ENCODE measurements around the gene PACSIN3. TPM values are rescaled to one million over a fixed set of nuclear protein-coding genes. Genes with fewer than 3 reads are reported as not detected.
"Not testable (repeated sequence)": the region's sequence is repeated elsewhere in the genome, so short reads cannot be mapped to it uniquely, and the experiment has no call there.

Gene PACSIN3
- total RNA-seq, 4 donors from 2014 or later: 129 to 369 (median 205) TPM

DNA sequence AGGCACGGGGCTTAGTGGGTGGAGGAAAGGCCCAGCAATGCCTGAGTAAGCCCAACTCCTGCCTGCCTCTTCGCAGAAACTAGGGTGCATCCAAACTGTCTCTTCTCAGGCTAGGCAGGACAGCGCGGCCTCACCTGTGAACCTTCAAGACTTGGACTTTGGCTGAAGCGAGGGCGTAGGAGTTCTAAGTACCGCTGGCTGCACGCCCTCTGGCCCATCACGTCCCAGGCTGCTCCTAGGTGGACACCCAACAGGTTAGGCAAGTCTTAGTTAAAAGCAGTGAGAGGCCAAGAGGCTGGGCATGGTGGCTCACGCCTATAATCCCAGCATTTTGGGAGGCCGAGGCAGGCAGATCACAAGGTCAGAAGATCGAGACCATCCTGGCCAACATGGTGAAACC, 26.7 kb upstream of the PACSIN3 start:
- DNase-seq (no peak), ATAC-seq (no peak)
- peaks cover 14 to 23% of the 10 kb centered on the region in 2 donors for H3K4me1 ChIP-seq
- H3K27me3 ChIP-seq: no peaks in the 10 kb centered on the region
- no peaks in the 10 kb centered on the region for H3K36me3 ChIP-seq
- intact Hi-C loops (cut with DNase I; ENCODE audit: low total_unique reads) (no loop called here), in situ Hi-C loops (cut with MboI; ENCODE audit: low sequenced_read_pairs in 4 of 4) (no loop called here)
- H3K4me3 ChIP-seq: no peak overlapping the region
- no peak overlapping the region for H3K27ac ChIP-seq
- no peak for TF ChIP-seq POLR2A (IDR thresholded peaks at IDR 0.05)
- TF ChIP-seq, protein P1, sequence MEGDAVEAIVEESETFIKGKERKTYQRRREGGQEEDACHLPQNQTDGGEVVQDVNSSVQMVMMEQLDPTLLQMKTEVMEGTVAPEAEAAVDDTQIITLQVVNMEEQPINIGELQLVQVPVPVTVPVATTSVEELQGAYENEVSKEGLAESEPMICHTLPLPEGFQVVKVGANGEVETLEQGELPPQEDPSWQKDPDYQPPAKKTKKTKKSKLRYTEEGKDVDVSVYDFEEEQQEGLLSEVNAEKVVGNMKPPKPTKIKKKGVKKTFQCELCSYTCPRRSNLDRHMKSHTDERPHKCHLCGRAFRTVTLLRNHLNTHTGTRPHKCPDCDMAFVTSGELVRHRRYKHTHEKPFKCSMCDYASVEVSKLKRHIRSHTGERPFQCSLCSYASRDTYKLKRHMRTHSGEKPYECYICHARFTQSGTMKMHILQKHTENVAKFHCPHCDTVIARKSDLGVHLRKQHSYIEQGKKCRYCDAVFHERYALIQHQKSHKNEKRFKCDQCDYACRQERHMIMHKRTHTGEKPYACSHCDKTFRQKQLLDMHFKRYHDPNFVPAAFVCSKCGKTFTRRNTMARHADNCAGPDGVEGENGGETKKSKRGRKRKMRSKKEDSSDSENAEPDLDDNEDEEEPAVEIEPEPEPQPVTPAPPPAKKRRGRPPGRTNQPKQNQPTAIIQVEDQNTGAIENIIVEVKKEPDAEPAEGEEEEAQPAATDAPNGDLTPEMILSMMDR (IDR thresholded peaks at IDR 0.05 in 4 of 5, conservative IDR thresholded peaks at IDR 0.05 in 1 of 5): no peak
- H3K9me3 ChIP-seq: no peaks in the 10 kb centered on the region

DNA sequence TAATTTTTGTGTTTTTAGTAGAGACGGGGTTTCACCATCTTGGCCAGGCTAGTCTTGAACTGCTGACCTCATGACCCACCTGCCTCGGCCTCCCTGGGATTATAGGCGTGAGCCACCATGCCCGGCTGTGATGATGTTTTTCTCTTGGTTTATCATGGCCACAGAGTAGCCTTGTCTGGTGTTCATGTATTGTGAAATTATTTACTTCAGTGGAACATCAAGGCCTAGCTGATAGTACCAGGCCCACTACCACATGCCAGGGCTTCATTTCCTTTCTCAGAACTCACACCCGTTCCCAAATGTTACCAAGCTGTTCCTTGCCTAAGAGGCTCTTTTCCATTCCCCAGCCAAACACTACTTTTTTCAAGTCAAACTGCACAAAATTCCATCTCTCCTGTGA, 22.4 kb upstream of the PACSIN3 start:
- Histone ChIP-seq H3K27me3 (no peaks in the 10 kb centered on the region), H3K4me1 (no peaks in the 10 kb centered on the region), H3K36me3 (no peaks in the 10 kb centered on the region), H3K9me3 (no peaks in the 10 kb centered on the region), H3K4me3 (no peak overlapping the region), H3K27ac (no peak overlapping the region)
- in situ Hi-C loops (cut with MboI; ENCODE audit: low sequenced_read_pairs in 4 of 4) (no loop called here), intact Hi-C loops (cut with DNase I; ENCODE audit: low total_unique reads) (no loop called here)
- no peak for TF ChIP-seq POLR2A (IDR thresholded peaks at IDR 0.05)
- TF ChIP-seq, protein P1 (IDR thresholded peaks at IDR 0.05 in 4 of 5, conservative IDR thresholded peaks at IDR 0.05 in 1 of 5): no peak
- ATAC-seq (no peak), DNase-seq (no peak)

DNA sequence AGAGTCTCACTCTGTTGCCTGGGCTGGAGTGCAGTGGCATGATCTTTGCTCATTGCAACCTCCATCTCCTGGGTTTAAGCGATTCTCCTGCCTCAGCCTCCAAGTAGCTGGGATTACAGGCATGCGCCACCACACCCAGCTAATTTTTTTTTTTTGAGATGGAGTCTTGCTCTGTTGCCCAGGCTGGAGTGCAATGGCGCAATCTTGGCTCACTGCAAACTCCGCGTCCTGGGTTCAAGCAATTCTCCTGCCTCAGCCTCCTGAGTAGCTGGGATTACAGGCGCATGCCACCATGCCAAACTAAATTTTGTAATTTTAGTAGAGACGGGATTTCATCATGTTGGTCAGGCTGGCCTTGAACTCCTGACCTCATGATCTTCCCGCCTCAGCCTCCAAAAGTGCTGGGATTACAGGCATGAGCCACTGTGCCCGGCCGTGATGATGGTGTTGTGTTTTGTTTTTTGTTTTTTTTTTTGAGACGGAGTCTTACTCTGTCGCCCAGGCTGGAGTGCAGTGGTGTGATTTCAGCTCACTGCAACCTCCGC, 21.8 kb upstream of the PACSIN3 start:
- ATAC-seq; H3K9me3 ChIP-seq; H3K4me1 ChIP-seq; DNase-seq; H3K27me3 ChIP-seq; intact Hi-C loops (cut with DNase I; ENCODE audit: low total_unique reads); H3K27ac ChIP-seq; H3K4me3 ChIP-seq; in situ Hi-C loops (cut with MboI; ENCODE audit: low sequenced_read_pairs in 4 of 4); H3K36me3 ChIP-seq: not testable (repeated sequence)

DNA sequence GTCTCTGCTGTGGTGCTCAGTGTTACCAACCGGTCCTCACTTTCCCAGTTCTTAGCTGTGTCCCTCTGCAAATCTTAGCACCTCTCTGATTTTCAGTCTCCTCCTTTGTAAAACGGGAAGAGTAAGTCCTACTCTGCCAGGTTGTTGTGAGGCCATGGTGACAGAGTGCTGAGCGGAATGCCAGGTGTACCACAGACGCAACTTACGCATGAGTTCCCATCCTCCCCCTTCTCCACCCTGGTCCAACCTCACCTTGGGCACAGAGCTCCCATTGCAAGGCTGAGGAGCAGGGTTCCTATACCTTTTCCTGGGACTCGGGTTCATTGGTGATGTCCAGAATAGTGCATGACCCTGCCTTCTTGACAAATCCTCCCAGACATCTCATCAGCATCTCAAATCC, 21.2 kb upstream of the PACSIN3 start:
- Histone ChIP-seq H3K4me3 (no peak overlapping the region), H3K27me3 (no peaks in the 10 kb centered on the region), H3K4me1 (no peaks in the 10 kb centered on the region), H3K27ac (no peak overlapping the region), H3K9me3 (no peaks in the 10 kb centered on the region), H3K36me3 (no peaks in the 10 kb centered on the region)
- in situ Hi-C loops (cut with MboI; ENCODE audit: low sequenced_read_pairs in 4 of 4) (no loop called here), intact Hi-C loops (cut with DNase I; ENCODE audit: low total_unique reads) (no loop called here)
- DNase-seq (no peak), ATAC-seq (no peak)
- TF ChIP-seq, protein P1 (IDR thresholded peaks at IDR 0.05 in 4 of 5, conservative IDR thresholded peaks at IDR 0.05 in 1 of 5): no peak
- TF ChIP-seq POLR2A (IDR thresholded peaks at IDR 0.05): no peak

DNA sequence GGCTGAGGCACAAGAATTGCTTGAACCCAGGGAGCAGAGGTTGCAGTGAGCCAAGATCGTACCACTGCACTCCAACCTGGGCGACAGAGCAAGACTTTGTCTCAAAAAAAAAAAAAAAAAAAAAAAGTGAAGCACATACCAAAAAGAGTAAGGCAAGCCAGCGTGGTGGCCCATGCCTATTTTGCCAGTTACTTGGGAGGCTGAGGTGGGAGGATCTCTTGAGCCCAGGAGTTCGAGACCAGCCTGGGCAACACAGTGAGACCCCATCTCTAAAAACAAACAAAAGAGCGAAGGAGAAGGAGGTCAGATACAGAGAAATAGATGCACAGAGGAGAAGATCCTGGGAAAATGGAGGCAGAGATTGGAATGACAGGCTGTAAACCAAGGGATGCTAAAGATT, 20.3 kb upstream of the PACSIN3 start:
- ATAC-seq; DNase-seq; H3K9me3 ChIP-seq; H3K4me3 ChIP-seq; in situ Hi-C loops (cut with MboI; ENCODE audit: low sequenced_read_pairs in 4 of 4); H3K4me1 ChIP-seq; intact Hi-C loops (cut with DNase I; ENCODE audit: low total_unique reads); H3K27me3 ChIP-seq; H3K27ac ChIP-seq; H3K36me3 ChIP-seq: not testable (repeated sequence)

DNA sequence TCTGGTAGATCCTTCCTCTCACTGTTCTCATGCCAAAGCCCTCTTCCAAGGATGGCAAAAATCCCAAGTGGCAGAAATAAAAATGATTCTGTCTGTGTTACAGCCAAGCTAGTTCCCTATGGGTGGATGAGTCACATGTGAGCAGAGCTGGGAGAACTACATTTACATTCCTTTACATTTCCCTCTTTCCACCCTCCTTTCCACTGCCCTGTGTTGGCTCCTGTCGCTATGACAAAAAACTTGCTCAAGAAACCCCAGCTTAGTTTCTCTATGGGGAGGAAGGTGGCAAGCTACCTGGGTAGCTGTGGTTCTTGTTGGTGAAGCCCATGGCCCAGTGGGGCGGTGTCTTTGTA, 18.4 kb upstream of the PACSIN3 start:
- Histone ChIP-seq H3K9me3 (no peaks in the 10 kb centered on the region), H3K27me3 (no peaks in the 10 kb centered on the region), H3K4me1 (no peaks in the 10 kb centered on the region), H3K4me3 (no peak overlapping the region), H3K36me3 (no peaks in the 10 kb centered on the region), H3K27ac (no peak overlapping the region)
- ATAC-seq (no peak), DNase-seq (no peak)
- in situ Hi-C loops (cut with MboI; ENCODE audit: low sequenced_read_pairs in 4 of 4) (no loop called here), intact Hi-C loops (cut with DNase I; ENCODE audit: low total_unique reads) (no loop called here)
- TF ChIP-seq, protein P1 (IDR thresholded peaks at IDR 0.05 in 4 of 5, conservative IDR thresholded peaks at IDR 0.05 in 1 of 5): no peak
